K562 treated with DMSO at 1 percent for 24 hours (cell line): ENCODE data around the gene GLYATL3. TPM values are rescaled to one million over a fixed set of nuclear protein-coding genes. Genes with fewer than 3 reads are reported as not detected.

Experiments
- total RNA-seq: library from RNA; unstranded; fragments of 300-600 nt; gene quantifications from 2 replicates; pipeline ENCODE4 v1.2.3, GENCODE V29; 2022; ENCODE audit warnings: low read depth; ENCODE audit not compliant: insufficient read depth

Gene GLYATL3
- not detected in 2 replicates for total RNA-seq

DNA sequence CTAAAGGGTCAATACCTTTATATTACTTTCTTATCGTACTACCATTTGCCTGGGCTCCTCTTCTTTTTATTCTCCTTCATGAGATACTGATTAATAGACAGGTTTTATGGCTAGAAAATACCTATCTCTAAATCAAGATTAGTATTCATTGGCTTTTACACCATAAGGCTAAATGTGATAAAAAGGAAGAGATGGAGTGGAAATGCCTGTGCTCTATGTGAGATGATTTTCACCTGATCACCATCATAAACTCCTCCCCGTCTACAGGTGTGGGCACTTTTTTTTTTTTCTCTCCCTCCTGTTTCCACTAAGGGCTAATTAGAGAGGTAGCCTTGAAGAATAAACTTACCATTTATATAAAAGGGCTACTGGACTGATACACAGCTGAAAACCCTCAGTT lies at the start of gene GLYATL3:
Gene GLYATL3 (plus strand): TSS at position 301 of the 400 bp plus-strand sequence. CDS start 12,068 bp downstream, outside the sequence.

DNA sequence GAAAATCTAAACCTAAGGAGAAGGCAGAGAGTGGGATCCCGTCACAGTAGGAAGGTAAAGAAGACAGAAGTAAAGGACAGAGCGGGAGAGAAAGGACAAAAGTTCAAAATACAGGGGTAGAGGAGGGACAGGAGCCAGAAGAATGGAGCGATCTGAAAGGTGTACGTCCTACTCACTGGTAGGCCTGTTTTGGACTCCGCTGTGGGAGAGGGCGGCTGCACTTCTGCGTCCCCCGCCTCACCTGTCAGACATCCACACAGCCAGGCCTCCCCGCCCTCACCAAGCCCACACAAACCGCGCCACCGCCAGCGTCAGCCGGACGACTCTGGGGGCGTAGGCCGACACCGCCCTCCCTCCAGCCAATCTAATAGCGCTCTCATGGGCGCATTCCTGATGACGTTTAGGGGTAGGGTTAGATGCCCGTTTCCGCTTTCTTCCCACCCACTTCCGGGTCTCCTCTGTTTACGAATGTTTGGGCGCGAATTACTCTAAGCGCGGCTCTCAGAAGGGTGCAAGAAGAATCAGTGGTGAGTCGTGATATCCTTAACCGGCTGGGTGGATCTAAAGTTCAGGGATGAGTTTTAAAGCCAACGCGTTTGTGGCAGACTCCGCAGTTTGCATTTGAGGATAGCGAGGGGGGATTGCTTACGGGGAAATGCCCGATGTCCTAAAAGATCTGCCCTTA lies 36.7 kb upstream of the GLYATL3 start, which contains the start of the genes CENPQ and MMUT:
Gene CENPQ (plus strand): TSS at position 444 of the 685 bp plus-strand sequence. CDS start 6,807 bp downstream, outside the sequence.
Gene MMUT (minus strand): TSS at position 327 of the 685 bp plus-strand sequence. CDS start 3,787 bp downstream, outside the sequence.

DNA sequence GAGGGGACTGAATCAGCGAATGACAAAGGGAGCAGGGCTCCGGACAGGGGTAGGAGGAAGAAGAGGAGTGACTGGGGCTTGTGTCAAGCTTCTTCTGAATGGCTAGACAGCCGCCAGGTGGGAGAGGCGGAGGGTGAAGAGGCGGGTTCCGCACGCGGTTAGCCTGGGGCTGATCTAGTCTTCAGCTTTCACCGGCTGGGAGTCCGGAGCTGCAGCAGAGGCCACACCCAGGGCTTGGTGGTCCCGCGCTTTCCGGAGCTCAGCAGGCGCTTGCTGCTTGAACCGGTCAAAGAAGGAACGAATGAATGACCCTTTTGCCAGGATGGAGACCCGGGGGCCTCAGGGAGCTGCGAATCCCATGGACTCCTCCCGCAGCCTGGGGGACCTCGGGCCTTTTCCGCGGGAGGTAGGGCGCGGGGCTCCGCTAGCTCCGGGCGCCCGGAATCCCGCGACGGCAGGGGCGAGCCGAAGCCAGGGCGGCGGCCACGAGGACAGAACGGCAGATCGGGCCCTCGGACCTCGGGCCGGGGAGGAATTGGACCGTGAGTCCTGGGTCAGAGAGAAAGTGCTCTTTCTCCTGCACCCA lies 50.9 kb downstream of the GLYATL3 start, which contains the start of gene C6orf141:
Gene C6orf141 (plus strand): TSS at position 177 of the 586 bp plus-strand sequence. CDS start 125 bp downstream, at position 302.

Other genes starting within 250 kb of the GLYATL3 start
- gene MMUT, start 36.7 kb upstream of the GLYATL3 start, total RNA-seq, result 11.0 and 13.8 TPM in 2 replicates
- 9.8 and 12.4 TPM in 2 replicates for gene CENPQ, start 36.6 kb upstream of the GLYATL3 start, total RNA-seq
- gene C6orf141, start 50.7 kb downstream of the GLYATL3 start, total RNA-seq, result not detected in 2 replicates
- gene RHAG, start 136.9 kb downstream of the GLYATL3 start, total RNA-seq, result 99.7 and 108 TPM in 2 replicates
- gene CRISP2, start 213.6 kb downstream of the GLYATL3 start, total RNA-seq, result not detected in 2 replicates
- gene CRISP3, start 244.5 kb downstream of the GLYATL3 start, total RNA-seq, result 0.39 and 1.7 TPM in 2 replicates